OCI-LY3 (cell line): Measurements from ENCODE around the gene TP53INP2.
A peak's percentile ranks its signal among the peaks of the same experiment; 100 is the strongest.
"Not testable (repeated sequence)": the region's sequence is repeated elsewhere in the genome, so short reads cannot be mapped to it uniquely, and the experiment has no call there.

ENCODE experiments used
- H2AFZ ChIP-seq: fragments of 200-600, 300-600 bp; shearing (Covaris generic); 2 replicates; pipeline ENCODE4 v1.6.0; 2014; ENCODE audit warnings: antibody characterized with exemption, low read depth, low read length
- H3K27ac ChIP-seq: fragments of 200-600, 300-600 bp; sonication (generic); 2 replicates; pipeline ENCODE4 v1.5.1; 2014; ENCODE audit warnings: mild to moderate bottlenecking, low read length, moderate library complexity, mixed read lengths
- H3K27me3 ChIP-seq: fragments of 200-600, 300-600 bp; sonication (generic); 2 replicates; pipeline ENCODE4 v1.6.1; 2014; ENCODE audit warnings: low read depth, low read length, mixed read lengths
- H3K36me3 ChIP-seq: fragments of 200-600, 300-600 bp; sonication (generic); replicated peaks from 2 replicates; pipeline ENCODE3; 2014; ENCODE audit warnings: low read depth, low read length, mixed read lengths
- H3K4me1 ChIP-seq: fragments of 300-600, 200-600 bp; sonication (generic); 2 replicates; pipeline ENCODE4 v1.6.1; 2014; ENCODE audit warnings: low read length, mixed read lengths
- H3K4me2 ChIP-seq: fragments of 200-600, 300-600 bp; sonication (generic); 2 replicates; pipeline ENCODE4 v1.6.1; 2014; ENCODE audit warnings: low read length, mixed read lengths
- H3K4me3 ChIP-seq: fragments of 300-600, 200-600 bp; sonication (generic); 2 replicates; pipeline ENCODE4 v1.5.1; 2014; ENCODE audit warnings: antibody characterized with exemption, mild to moderate bottlenecking, low read length, moderate library complexity
- H3K79me2 ChIP-seq: fragments of 300-600, 200-600 bp; shearing (Covaris generic); 2 replicates; pipeline ENCODE4 v1.6.1; 2014; ENCODE audit warnings: mild to moderate bottlenecking, low read length, mixed read lengths
- H3K9ac ChIP-seq: fragments of 300-600, 200-600 bp; shearing (Covaris generic); 2 replicates; pipeline ENCODE4 v1.6.0; 2014; ENCODE audit warnings: mild to moderate bottlenecking, low read length, moderate library complexity
- H3K9me3 ChIP-seq: fragments of 200-600, 300-600 bp; shearing (Covaris generic); 2 replicates; pipeline ENCODE4 v1.6.1; 2014; ENCODE audit warnings: low read length, mixed read lengths; ENCODE audit not compliant: insufficient read depth
- H4K20me1 ChIP-seq: fragments of 200-600, 300-600 bp; sonication (generic); 2 replicates; pipeline ENCODE4 v1.6.1; 2016; ENCODE audit warnings: low read length, mixed read lengths; ENCODE audit not compliant: insufficient read depth
- CTCF ChIP-seq: fragments of 200-600, 300-600 bp; sonication (generic); IDR thresholded peaks from 2 replicates; pipeline ENCODE4 v1.5.1; 2014; ENCODE audit warnings: antibody characterized with exemption, low read length, low read depth
- EZH2phosphoT487 ChIP-seq: fragments of 200-600 bp; shearing (Covaris generic); IDR thresholded peaks from 2 replicates; pipeline ENCODE4 v1.6.1; 2018; ENCODE audit warnings: antibody characterized with exemption, mixed run types, low read depth

TP53INP2 gene

GRCh38 chr20:34720266-34720665 lies 16.1 kb downstream of the TP53INP2 start:
- H3K9me3 ChIP-seq: no peaks in the 10 kb centered on the region
- no peaks in the 10 kb centered on the region for H3K79me2 ChIP-seq
- no peak overlapping the region for H3K4me3 ChIP-seq
- H3K4me1 ChIP-seq: peaks cover 17% of the 10 kb centered on the region
- H3K36me3 ChIP-seq: peaks cover 25% of the 10 kb centered on the region
- no peak overlapping the region for H2AFZ ChIP-seq
- H3K9ac ChIP-seq: no peak overlapping the region
- TF ChIP-seq EZH2phosphoT487: no peak
- TF ChIP-seq CTCF: no peak
- no peak overlapping the region for H3K27ac ChIP-seq
- peaks cover 15% of the 10 kb centered on the region for H4K20me1 ChIP-seq
- peak overlapping the region; percentile 31 for H3K4me2 ChIP-seq
- H3K27me3 ChIP-seq: no peaks in the 10 kb centered on the region

GRCh38 chr20:34722560-34722959 lies 18.4 kb downstream of the TP53INP2 start:
- H3K27me3 ChIP-seq, H2AFZ ChIP-seq, H3K4me3 ChIP-seq, H3K4me2 ChIP-seq, H3K9ac ChIP-seq, H3K9me3 ChIP-seq, H3K79me2 ChIP-seq, H3K27ac ChIP-seq: not testable (repeated sequence)
- Histone ChIP-seq H3K36me3 (peaks cover 37% of the 10 kb centered on the region), H4K20me1 (peaks cover 15% of the 10 kb centered on the region), H3K4me1 (peaks cover 17% of the 10 kb centered on the region)

- H3K4me3 ChIP-seq: no peak overlapping the region
- H2AFZ ChIP-seq: no peak overlapping the region
- no peak overlapping the region for H3K9ac ChIP-seq
- TF ChIP-seq EZH2phosphoT487 (no peak), CTCF (no peak)
- no peaks in the 10 kb centered on the region for H3K27me3 ChIP-seq
- no peaks in the 10 kb centered on the region for H3K79me2 ChIP-seq
- H3K4me1 ChIP-seq: peaks cover 14% of the 10 kb centered on the region
- no peak overlapping the region for H3K4me2 ChIP-seq
- no peaks in the 10 kb centered on the region for H3K9me3 ChIP-seq
- H4K20me1 ChIP-seq: peaks cover 8% of the 10 kb centered on the region
- no peak overlapping the region for H3K27ac ChIP-seq
- H3K36me3 ChIP-seq: peaks cover 27% of the 10 kb centered on the region
Measured at GRCh38 chr20:34724172-34724571, 20.0 kb downstream of the TP53INP2 start.

GRCh38 chr20:34729416-34729815 lies 25.3 kb downstream of the TP53INP2 start:
- H4K20me1 ChIP-seq: no peaks in the 10 kb centered on the region
- no peak overlapping the region for H3K4me2 ChIP-seq
- no peak overlapping the region for H3K4me3 ChIP-seq
- peaks cover 28% of the 10 kb centered on the region for H3K36me3 ChIP-seq
- H3K27me3 ChIP-seq: no peaks in the 10 kb centered on the region
- H3K4me1 ChIP-seq: no peaks in the 10 kb centered on the region
- no peaks in the 10 kb centered on the region for H3K9me3 ChIP-seq
- TF ChIP-seq CTCF (no peak), EZH2phosphoT487 (no peak)
- no peak overlapping the region for H3K27ac ChIP-seq
- H3K9ac ChIP-seq: no peak overlapping the region
- no peaks in the 10 kb centered on the region for H3K79me2 ChIP-seq
- no peak overlapping the region for H2AFZ ChIP-seq

GRCh38 chr20:34732523-34732922 lies 28.4 kb downstream of the TP53INP2 start:
- TF ChIP-seq EZH2phosphoT487 (no peak), CTCF (no peak)
- H3K27me3 ChIP-seq: no peaks in the 10 kb centered on the region
- no peak overlapping the region for H2AFZ ChIP-seq
- H3K27ac ChIP-seq: no peak overlapping the region
- no peak overlapping the region for H3K4me3 ChIP-seq
- H3K4me1 ChIP-seq: no peaks in the 10 kb centered on the region
- no peak overlapping the region for H3K9ac ChIP-seq
- H3K4me2 ChIP-seq: no peak overlapping the region
- H4K20me1 ChIP-seq: no peaks in the 10 kb centered on the region
- H3K9me3 ChIP-seq: no peaks in the 10 kb centered on the region
- no peaks in the 10 kb centered on the region for H3K79me2 ChIP-seq
- H3K36me3 ChIP-seq: peaks cover 15% of the 10 kb centered on the region
